ENCODE data around the gene ACTG2.
"Not testable (repeated sequence)": the region's sequence is repeated elsewhere in the genome, so short reads cannot be mapped to it uniquely, and the experiment has no call there.

The ACTG2 gene

DNA sequence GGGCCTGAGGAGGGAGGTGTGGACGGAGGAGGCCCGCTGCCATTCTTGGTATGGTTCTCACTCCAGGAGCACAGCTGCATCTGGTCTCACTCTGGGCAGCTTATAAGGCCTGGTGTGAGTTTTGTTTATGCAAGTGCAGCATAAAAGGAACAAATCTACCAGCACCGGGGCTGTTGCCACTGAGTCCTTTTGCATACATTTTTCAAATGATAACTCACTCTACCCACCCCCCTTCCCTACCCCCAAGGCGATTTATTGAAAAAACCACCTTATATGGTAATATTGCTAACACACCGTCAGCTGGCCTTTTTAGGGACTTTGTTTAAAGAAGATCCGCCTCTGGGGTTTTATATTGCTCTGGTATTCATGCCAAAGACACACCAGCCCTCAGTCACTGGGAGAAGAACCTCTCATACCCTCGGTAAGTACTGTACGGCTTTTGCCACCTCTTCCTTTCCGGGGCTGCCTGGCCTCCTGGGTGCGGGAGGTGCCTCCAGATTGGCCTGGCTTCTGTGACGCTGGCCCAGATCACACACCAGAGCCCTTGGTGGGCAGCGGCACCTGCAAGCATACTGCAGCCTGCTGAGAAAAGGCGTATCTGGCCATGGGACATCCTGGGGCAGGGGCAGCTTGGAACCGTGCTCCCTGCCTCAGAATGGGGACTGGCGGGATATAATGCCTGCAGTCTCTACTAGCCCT is at the start of gene ACTG2:
Gene ACTG2, plus strand, starts transcription at position 378 of the 699 bp plus-strand sequence. CDS start 8,304 bp downstream, outside the sequence.
- no peak for DNase-seq

- no peak for DNase-seq
Observed at GRCh38 chr2:73844087-73844486, 48.7 kb upstream of the ACTG2 start.

GRCh38 chr2:73850009-73850408 is 42.8 kb upstream of the ACTG2 start:
- DNase-seq: no peak

GRCh38 chr2:73851274-73851673 is 41.5 kb upstream of the ACTG2 start:
- DNase-seq: no peak

DNA sequence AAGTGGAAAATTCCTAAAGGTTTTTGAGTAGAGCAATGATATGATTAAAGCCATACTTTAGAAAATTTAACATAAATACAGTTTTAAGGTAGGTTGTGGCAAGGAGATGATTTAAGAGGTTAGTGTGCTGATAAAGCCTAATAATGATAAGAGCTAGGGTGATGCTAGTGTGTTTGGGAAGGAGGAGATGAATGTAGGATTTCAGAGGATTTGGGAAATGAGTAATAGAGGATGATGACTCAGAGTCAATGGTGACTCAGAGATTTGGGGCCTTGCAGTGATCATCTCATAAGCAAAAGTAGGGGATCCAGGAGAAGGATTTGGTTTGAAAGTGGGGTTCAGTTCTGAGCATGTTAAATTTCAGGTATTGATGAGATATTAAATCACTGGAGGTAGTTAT is 40.8 kb upstream of the ACTG2 start:
- no peak for DNase-seq

DNA sequence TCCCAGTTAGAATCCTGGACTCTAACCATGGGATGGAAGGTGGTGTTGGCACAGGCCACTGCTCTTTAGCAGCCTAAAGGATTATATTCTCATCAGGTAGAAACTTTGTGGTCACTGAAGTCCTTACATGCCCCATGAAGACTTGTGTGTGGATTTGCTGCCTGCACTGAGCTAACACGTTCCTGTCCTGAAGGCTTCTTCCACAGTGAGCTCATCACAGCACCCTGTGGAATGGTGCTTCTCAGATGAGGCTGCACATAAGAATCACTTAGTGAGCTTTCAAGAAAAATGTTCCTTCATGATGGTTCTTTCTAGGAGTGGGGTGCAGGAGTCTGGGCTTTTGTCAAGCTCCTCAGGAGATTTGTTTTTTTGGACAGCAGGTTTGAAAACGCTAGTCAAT is 37.3 kb upstream of the ACTG2 start:
- DNase-seq: no peak

- DNase-seq: no peak
Observed at GRCh38 chr2:73856214-73856613, 36.6 kb upstream of the ACTG2 start.

- no peak for DNase-seq
Observed at GRCh38 chr2:73859721-73860586, 32.9 kb upstream of the ACTG2 start.

GRCh38 chr2:73862987-73863386 is 29.8 kb upstream of the ACTG2 start:
- DNase-seq: no peak

- DNase-seq: no peak
Observed at GRCh38 chr2:73868204-73868978, 24.4 kb upstream of the ACTG2 start.

DNA sequence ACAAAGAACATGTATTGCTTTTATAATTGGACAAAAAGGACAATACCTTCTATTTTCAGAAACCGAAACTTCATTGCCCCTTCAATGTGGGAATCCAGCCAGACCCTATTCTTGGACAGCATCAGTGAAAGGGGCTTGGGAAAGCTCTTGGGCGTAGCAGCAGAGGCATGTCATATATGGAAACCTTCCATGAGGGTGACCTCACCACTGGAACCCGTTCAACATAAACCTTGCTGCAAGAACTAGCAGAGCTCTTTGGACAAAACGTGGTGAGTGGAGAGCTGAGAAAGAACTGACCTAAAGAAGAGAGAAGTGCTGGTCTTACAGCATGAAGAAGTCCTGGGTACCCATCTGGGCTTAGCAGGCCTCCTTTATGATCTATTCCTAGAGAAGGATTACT is 22.7 kb upstream of the ACTG2 start:
- no peak for DNase-seq

DNA sequence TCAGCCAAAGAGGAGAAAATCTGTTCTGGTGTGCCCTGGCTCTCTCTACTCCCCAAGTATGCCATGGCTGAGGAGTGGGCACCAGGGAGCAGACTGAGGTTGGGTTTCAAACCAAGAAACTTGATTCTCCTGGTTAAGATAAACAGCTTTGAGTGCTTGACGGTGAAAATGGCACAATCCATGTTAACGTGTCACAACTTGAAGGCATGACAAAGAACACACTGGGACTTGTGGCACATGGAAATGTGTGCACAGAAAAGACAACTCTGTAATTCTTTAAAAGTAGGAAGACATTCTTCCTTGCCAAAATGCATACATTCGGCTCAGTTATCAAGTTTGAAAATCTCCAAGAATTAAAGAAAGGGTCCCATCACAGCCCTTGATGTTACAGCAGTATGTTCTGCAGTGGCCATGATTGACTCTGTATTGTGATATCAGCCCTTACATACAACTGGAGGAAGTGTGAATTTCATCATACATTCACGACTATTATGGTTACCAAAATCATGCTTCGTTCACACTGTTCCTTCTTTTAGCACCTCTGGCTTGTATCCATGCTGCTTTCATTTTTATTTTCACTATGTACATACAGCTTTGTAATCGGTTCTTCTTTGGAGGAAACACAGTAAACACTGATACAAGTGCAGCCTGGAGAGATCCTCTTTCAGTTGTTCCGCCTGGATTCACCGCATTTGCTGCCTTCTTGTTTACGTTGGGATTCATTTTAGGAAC is 15.6 kb upstream of the ACTG2 start:
- DNase-seq: no peak

DNA sequence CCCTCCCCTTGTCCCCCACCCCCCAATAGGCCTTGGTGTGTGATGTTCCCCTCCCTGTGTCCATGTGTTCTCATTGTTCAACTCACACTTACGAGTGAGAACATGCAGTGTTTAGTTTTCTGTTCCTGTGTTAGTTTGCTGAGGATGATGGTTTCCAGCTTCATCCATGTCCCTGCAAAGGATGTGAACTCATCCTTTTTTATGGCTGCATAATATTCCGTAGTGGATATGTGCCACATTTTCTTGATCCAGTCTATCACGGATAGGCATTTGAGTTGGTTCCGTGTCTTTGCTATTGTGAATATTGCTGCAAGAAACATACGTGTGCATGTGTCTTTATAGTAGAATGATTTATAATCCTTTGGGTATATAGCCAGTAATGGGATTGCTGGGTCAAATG is 14.8 kb upstream of the ACTG2 start:
- DNase-seq: not testable (repeated sequence)

GRCh38 chr2:73885406-73885805 is 7.4 kb upstream of the ACTG2 start:
- no peak for DNase-seq

DNA sequence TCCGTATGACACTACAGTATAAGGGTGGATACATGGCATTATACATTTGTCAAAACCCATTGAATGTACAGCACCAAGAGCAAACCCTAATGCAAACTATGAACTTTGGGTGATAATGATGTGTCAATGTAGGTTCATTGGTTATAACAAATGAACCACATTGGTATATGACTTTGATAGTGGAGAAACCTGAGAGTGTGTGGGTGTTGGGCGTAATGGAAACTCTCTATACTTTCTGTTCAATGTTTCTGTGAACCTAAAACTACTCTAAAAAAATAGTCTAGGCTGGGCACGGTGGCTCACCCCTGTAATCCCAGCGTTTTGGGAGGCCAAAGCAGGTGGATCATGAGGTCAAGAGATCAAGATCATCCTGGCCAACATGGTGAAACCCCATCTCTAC is 6.5 kb upstream of the ACTG2 start:
- DNase-seq: no peak

GRCh38 chr2:73887596-73888353 is 5.0 kb upstream of the ACTG2 start:
- DNase-seq: not testable (repeated sequence)

GRCh38 chr2:73888388-73888787 is 4.4 kb upstream of the ACTG2 start:
- DNase-seq: no peak

DNA sequence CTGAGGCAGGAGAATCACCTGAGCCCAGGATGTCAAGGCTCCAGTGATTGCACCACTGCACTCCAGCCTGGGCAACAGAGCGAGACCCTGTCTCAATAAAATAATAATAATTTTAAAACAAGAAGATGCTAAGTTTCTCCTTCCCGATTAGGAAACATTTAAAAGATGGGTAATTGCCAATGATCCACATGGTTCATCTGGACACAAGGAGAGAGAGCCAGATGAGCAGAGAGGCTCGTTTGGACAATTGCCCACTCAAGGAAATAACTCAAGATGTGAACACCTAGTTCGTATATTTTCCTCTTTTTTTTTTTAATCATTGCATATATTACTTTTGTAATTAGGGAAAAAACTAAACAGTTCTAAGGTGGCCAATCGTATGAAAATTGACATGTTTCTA is 3.6 kb upstream of the ACTG2 start:
- DNase-seq: no peak

- DNase-seq: no peak
Observed at GRCh38 chr2:73890301-73891092, 2.3 kb upstream of the ACTG2 start.

DNA sequence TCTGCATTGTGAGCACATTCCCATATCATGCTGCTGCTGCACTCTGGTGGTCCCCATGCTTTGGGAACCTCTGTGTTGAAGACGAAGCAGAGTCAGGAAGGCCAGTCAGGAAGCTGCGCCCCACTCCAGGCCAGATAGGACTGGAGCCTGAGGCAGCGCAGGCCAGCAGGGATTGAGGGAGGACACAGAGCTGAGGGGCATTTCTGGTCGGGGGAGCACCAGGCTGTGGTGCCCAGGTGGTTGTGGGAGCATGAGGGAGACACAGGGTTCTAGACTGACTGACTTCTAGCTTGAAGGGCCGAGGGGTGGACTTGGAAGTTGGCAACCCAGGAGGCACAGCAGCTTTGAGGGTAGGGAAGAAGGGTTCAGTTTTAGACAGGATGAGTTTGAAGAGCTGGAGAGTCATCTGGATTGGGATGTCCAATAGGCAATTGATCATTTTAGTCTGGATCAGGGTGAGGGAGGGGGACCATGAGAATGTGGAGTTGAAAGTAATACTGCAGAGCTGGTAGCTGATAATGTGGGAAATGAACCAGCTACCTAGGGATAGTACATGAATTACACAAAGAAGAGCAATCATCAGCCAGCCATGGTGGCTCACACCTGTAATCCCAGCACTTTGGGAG is 1.4 kb upstream of the ACTG2 start:
- DNase-seq: no peak
